HepG2 (cell line): ENCODE data around the gene MAIP1. TPM values are rescaled to one million over a fixed set of nuclear protein-coding genes. Genes with fewer than 3 reads are reported as not detected.
A peak's percentile ranks its signal among the peaks of the same experiment; 100 is the strongest.

Experiments
- CHD4 ChIP-seq: fragments of 200-600 bp; sonication (generic); IDR thresholded peaks from 2 replicates; pipeline ENCODE4 v1.7.0; 2017; ENCODE audit warnings: mild to moderate bottlenecking, low read length, borderline replicate concordance
- ELK4 ChIP-seq: sonication (generic); formaldehyde crosslinking; IDR thresholded peaks from 2 replicates; pipeline ENCODE4 v1.9.0; 2021; ENCODE audit warnings: missing genetic modification reagents, borderline replicate concordance
- FOSL2 ChIP-seq: sonication (generic); formaldehyde crosslinking; IDR thresholded peaks from 2 replicates; pipeline ENCODE4 v1.4.0; 2020; ENCODE audit warnings: missing genetic modification reagents
- FOXP4 ChIP-seq: sonication (generic); formaldehyde crosslinking; IDR thresholded peaks from 2 replicates; pipeline ENCODE4 v1.4.0; 2020; ENCODE audit warnings: missing genetic modification reagents
- PPARG ChIP-seq: conservative IDR thresholded peaks from 2 replicates; pipeline ENCODE4 v1.6.1; 2016; ENCODE audit warnings: missing biosample characterization, missing genetic modification reagents
- PRDM10 ChIP-seq: sonication (generic); formaldehyde crosslinking; IDR thresholded peaks from 2 replicates; pipeline ENCODE4 v1.4.0; 2020; ENCODE audit warnings: low read depth, missing genetic modification reagents
- REPIN1 ChIP-seq: sonication (generic); formaldehyde crosslinking; IDR thresholded peaks from 2 replicates; pipeline ENCODE4 v1.8.0; 2022; ENCODE audit warnings: missing genetic modification reagents, low read depth, mild to moderate bottlenecking, borderline replicate concordance
- SRSF9 ChIP-seq: fragments of 200-400 bp; formaldehyde crosslinking; IDR thresholded peaks from 2 replicates; pipeline ENCODE4 v1.6.1; 2018; ENCODE audit warnings: borderline replicate concordance, mild to moderate bottlenecking, low read depth, low read length; ENCODE audit not compliant: insufficient read depth, poor library complexity, severe bottlenecking
- THAP7 ChIP-seq: sonication (generic); formaldehyde crosslinking; IDR thresholded peaks from 2 replicates; pipeline ENCODE4 v1.8.1; 2023; ENCODE audit warnings: mild to moderate bottlenecking, missing genetic modification reagents
- ZBTB38 ChIP-seq: sonication (generic); formaldehyde crosslinking; IDR thresholded peaks from 2 replicates; pipeline ENCODE4 v1.5.1; 2020; ENCODE audit warnings: mild to moderate bottlenecking, missing genetic modification reagents
- ZBTB42 ChIP-seq: sonication (generic); formaldehyde crosslinking; IDR thresholded peaks from 2 replicates; pipeline ENCODE4 v1.5.0; 2020; ENCODE audit warnings: mild to moderate bottlenecking, missing genetic modification reagents
- ZKSCAN1 ChIP-seq: fragments of 150-350 bp; IDR thresholded peaks from 2 replicates; pipeline ENCODE4 v1.6.1; 2014; ENCODE audit warnings: low read length
- ZNF235 ChIP-seq: sonication (generic); formaldehyde crosslinking; IDR thresholded peaks from 2 replicates; pipeline ENCODE4 v1.8.1; 2023; ENCODE audit warnings: mild to moderate bottlenecking, missing genetic modification reagents, borderline replicate concordance
- ZNF292 ChIP-seq: sonication (generic); formaldehyde crosslinking; IDR thresholded peaks from 2 replicates; pipeline ENCODE4 v1.8.1; 2022; ENCODE audit warnings: mild to moderate bottlenecking, low read depth, missing genetic modification reagents, borderline replicate concordance
- ZNF709 ChIP-seq: sonication (generic); formaldehyde crosslinking; IDR thresholded peaks from 2 replicates; pipeline ENCODE4 v1.5.0; 2020; ENCODE audit warnings: mild to moderate bottlenecking, missing genetic modification reagents
- polyA plus RNA-seq, 8 experiments: library from polyadenylated mRNA; depleted of rRNA in 3 of 8; stranded (reverse) in 7 of 8; unstranded in 1 of 8; fragments of >200 nt; fragmentation: Illumina TruSeq in 4 of 8; extraction: Trizol in 4 of 8; gene quantifications; 2 replicates each; pipeline versions ENCODE4 v1.2.1 to v1.2.3, GENCODE V29; 2011 to 2016; ENCODE audit warnings: low read depth in 4 of 8, missing spikeins in 1 of 8, mixed read lengths in 1 of 8; ENCODE audit not compliant: insufficient read depth in 1 of 8
- total RNA-seq, 5 experiments: library from RNA; depleted of rRNA; stranded (reverse); fragments of >200 nt; fragmentation: Illumina TruSeq; extraction: Trizol; gene quantifications; 2 replicates each; pipeline ENCODE4 v1.2.3, GENCODE V29; 2016; ENCODE audit warnings: low read depth in 1 of 5
- TF ChIP-seq, protein P1 (sequence below): sonication (generic); formaldehyde crosslinking; IDR thresholded peaks from 2 replicates; pipeline ENCODE4 v1.4.0; 2020; ENCODE audit warnings: mild to moderate bottlenecking, missing genetic modification reagents
- TF ChIP-seq, protein P2 (sequence below): sonication (generic); formaldehyde crosslinking; IDR thresholded peaks from 2 replicates; pipeline ENCODE4 v1.4.0; 2020; ENCODE audit warnings: missing genetic modification reagents

The MAIP1 gene
- total and polyA plus RNA-seq, 2 of the 13 experiments (the other 11 are each of a cell fraction or from before 2014, with no cell fraction given), result 22.3 to 72.9 TPM

DNA sequence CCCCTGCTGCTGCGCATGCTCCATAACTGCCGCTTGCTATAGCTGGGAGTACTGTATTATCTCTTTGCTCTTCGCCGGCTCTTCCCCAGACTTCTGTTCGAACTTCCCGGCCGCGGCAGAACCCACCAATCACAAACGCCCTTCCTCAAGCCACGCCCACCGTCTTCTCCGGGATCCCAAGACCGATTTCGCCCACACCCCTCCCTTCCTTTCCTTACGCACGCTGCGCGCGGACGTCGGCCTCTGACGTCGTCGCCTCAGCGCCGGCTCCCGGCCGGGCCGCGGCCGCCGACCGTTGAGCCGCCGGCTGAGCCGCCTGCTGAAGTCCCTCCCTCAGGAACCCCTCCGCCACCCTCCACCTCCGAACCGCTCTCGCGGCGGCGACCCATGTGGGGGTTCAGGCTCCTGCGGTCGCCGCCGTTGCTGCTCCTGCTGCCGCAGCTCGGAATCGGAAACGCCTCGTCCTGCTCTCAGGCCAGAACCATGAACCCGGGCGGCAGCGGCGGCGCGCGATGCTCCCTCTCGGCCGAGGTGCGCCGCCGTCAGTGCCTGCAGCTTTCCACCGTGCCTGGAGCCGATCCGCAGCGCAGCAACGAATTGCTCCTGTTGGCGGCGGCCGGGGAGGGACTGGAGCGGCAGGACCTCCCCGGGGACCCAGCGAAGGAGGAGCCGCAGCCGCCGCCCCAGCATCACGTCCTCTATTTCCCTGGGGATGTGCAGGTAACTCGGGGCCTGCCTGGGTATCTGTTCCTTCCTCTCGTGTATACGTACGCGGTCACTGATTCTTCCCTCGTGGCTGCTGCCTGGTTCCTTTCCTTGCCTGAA, 44.1 kb upstream of the MAIP1 start, which contains the start of gene C2orf69 (continued):
- TF ChIP-seq PRDM10 (CRISPR knock-in tag) (peak; percentile 68; the same call in 1 of the 2 replicates), FOXP4 (CRISPR knock-in tag) (no peak), ZBTB38 (CRISPR knock-in tag) (peak; percentile 69), FOSL2 (peak; percentile 3; the same call in 1 of the 2 replicates), ZKSCAN1 (0 out of 2 replicates have a peak, but pooled peaks have one; percentile 22), THAP7 (CRISPR knock-in tag) (peak; percentile 81), ZNF292 (CRISPR knock-in tag) (peak; percentile 86), REPIN1 (CRISPR knock-in tag) (peak; percentile 93), CHD4 (no peak), ELK4 (no peak), SRSF9 (no peak), ZNF709 (CRISPR knock-in tag) (peak; percentile 96), ZNF235 (CRISPR knock-in tag) (peak; percentile 98), ZBTB42 (CRISPR knock-in tag) (peak; percentile 83; the same call in 1 of the 2 replicates), PPARG (CRISPR knock-in tag) (0 out of 2 replicates have a peak, but pooled peaks have one; percentile 22)
- TF ChIP-seq, protein P1, sequence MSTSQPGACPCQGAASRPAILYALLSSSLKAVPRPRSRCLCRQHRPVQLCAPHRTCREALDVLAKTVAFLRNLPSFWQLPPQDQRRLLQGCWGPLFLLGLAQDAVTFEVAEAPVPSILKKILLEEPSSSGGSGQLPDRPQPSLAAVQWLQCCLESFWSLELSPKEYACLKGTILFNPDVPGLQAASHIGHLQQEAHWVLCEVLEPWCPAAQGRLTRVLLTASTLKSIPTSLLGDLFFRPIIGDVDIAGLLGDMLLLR (CRISPR knock-in tag), result peak; percentile 86
- TF ChIP-seq, protein P2, sequence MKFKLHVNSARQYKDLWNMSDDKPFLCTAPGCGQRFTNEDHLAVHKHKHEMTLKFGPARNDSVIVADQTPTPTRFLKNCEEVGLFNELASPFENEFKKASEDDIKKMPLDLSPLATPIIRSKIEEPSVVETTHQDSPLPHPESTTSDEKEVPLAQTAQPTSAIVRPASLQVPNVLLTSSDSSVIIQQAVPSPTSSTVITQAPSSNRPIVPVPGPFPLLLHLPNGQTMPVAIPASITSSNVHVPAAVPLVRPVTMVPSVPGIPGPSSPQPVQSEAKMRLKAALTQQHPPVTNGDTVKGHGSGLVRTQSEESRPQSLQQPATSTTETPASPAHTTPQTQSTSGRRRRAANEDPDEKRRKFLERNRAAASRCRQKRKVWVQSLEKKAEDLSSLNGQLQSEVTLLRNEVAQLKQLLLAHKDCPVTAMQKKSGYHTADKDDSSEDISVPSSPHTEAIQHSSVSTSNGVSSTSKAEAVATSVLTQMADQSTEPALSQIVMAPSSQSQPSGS, result peak; percentile 53; the same call in 1 of the 2 replicates
